GM12878 (cell line): ENCODE results near the gene GEMIN5. TPM values are rescaled to one million over a fixed set of nuclear protein-coding genes. Genes with fewer than 3 reads are reported as not detected.

ENCODE experiments used
- ATAC-seq: fragments of 200-7000 bp; cut with Tn5 transposase; 3 replicates; pipeline ENCODE4 v1.9.1; 2020; ENCODE audit warnings: mild to moderate bottlenecking, moderate library complexity
- BruUV-seq: library from RNA; stranded (reverse); fragments of 400-500 nt; replicated peaks from 2 replicates; lab custom pipeline; 2021; lab: Mats Ljungman, UMichigan
- CTCF ChIA-PET: fragments of 300-600 bp; sonication (Branson Sonifier 250); formaldehyde crosslinking; extraction: SDS; loops from one replicate; lab custom pipeline; 2021; ENCODE audit warnings: inconsistent platforms; lab: Yijun Ruan, JAX
- POLR2A ChIA-PET: fragments of 350-600 bp; formaldehyde crosslinking; extraction: SDS; loops from one replicate; lab custom pipeline; 2021; ENCODE audit warnings: inconsistent platforms; lab: Charles Lee
- RAD21 ChIA-PET: fragments of 300-600 bp; sonication (Branson Sonifier 250); formaldehyde crosslinking; loops from one replicate; lab custom pipeline; 2023; ENCODE audit warnings: antibody characterized with exemption; ENCODE audit not compliant: unreplicated experiment; lab: Charles Lee
- SMC1A ChIA-PET: fragments of 300-600 bp; sonication (Branson Sonifier 250); formaldehyde crosslinking; loops from one replicate; lab custom pipeline; 2023; ENCODE audit not compliant: unreplicated experiment, uncharacterized antibody; lab: Charles Lee
- DNase-seq: peaks from one replicate; pipeline ENCODE4 v3.0.0-alpha.2; 2011; ENCODE audit warnings: low read depth, low spot score
- FAIRE-seq: peaks from 3 replicates; lab custom pipeline; 2011; peaks lifted over from hg19 to GRCh38; lab: Jason Lieb, UNC
- H2AFZ ChIP-seq: 2 replicates; pipeline ENCODE4 v1.6.0; 2011; ENCODE audit warnings: low read depth, low read length, control low read depth; ENCODE audit not compliant: control insufficient read depth
- H3K27ac ChIP-seq: 2 replicates; pipeline ENCODE4 v1.5.1; 2011; ENCODE audit warnings: control low read depth; ENCODE audit not compliant: control insufficient read depth, insufficient read depth
- H3K27me3 ChIP-seq, 2 experiments: replicated peaks in 1 of 2; 2 replicates each; pipeline versions ENCODE4 v1.6.0 to v1.6.1; 2011; ENCODE audit warnings: low read length in 1 of 2; ENCODE audit not compliant: control insufficient read depth in 2 of 2, insufficient read depth in 2 of 2
- H3K36me3 ChIP-seq, 2 experiments: 2 replicates each; pipeline ENCODE4 v1.5.1; 2011; ENCODE audit warnings: low read length in 1 of 2; ENCODE audit not compliant: control insufficient read depth in 2 of 2, insufficient read depth in 2 of 2
- H3K4me1 ChIP-seq: 2 replicates; pipeline ENCODE4 v1.6.1; 2011; ENCODE audit warnings: mild to moderate bottlenecking, low read length, moderate library complexity, mixed read lengths; ENCODE audit not compliant: control insufficient read depth, insufficient read depth
- H3K4me2 ChIP-seq: 2 replicates; pipeline ENCODE4 v1.6.0; 2011; ENCODE audit warnings: control low read depth; ENCODE audit not compliant: control insufficient read depth, insufficient read depth
- H3K4me3 ChIP-seq: fragments of 200-600 bp; sonication (generic); 2 replicates; pipeline ENCODE4 v1.5.1; 2016
- H3K79me2 ChIP-seq: 2 replicates; pipeline ENCODE4 v1.6.0; 2011; ENCODE audit warnings: low read length; ENCODE audit not compliant: control insufficient read depth, insufficient read depth
- H3K9ac ChIP-seq: 2 replicates; pipeline ENCODE4 v1.8.0; 2011; ENCODE audit warnings: low read length, control low read depth, mixed read lengths; ENCODE audit not compliant: control insufficient read depth, insufficient read depth
- H3K9me3 ChIP-seq: replicated peaks from 3 replicates; pipeline ENCODE4 v1.5.1; 2011; ENCODE audit warnings: mild to moderate bottlenecking, low read length; ENCODE audit not compliant: control insufficient read depth, insufficient read depth
- H4K20me1 ChIP-seq: 2 replicates; pipeline ENCODE4 v1.6.0; 2011; ENCODE audit not compliant: control insufficient read depth, insufficient read depth
- ATF7 ChIP-seq: fragments of 450-650 bp; IDR thresholded peaks from 2 replicates; pipeline ENCODE4 v1.6.1; 2016; ENCODE audit warnings: low read depth, mild to moderate bottlenecking
- CREB1 ChIP-seq: IDR thresholded peaks from 2 replicates; pipeline ENCODE4 v1.6.1; 2012; ENCODE audit warnings: low read depth, mild to moderate bottlenecking, inconsistent platforms
- EED ChIP-seq: sonication (generic); IDR thresholded peaks from 2 replicates; pipeline ENCODE4 v1.6.1; 2016; ENCODE audit warnings: antibody characterized with exemption, low read depth
- HCFC1 ChIP-seq: fragments of 150-350 bp; IDR thresholded peaks from 2 replicates; pipeline ENCODE4 v1.6.1; 2014; ENCODE audit warnings: low read length
- JUNB ChIP-seq: IDR thresholded peaks from 2 replicates; pipeline ENCODE4 v1.6.1; 2016; ENCODE audit warnings: antibody characterized with exemption, mild to moderate bottlenecking
- JUND ChIP-seq: IDR thresholded peaks from 2 replicates; pipeline ENCODE4 v1.6.1; 2012; ENCODE audit warnings: low read depth, mild to moderate bottlenecking, low read length, improper control_type of control experiment, moderate library complexity
- PAX5 ChIP-seq: IDR thresholded peaks from 2 replicates; pipeline ENCODE4 v1.6.1; 2011; ENCODE audit warnings: low read depth, low read length, borderline replicate concordance
- SIX5 ChIP-seq: IDR thresholded peaks from 2 replicates; pipeline ENCODE4 v1.6.1; 2011; ENCODE audit warnings: mild to moderate bottlenecking, low read depth, low read length, moderate library complexity; ENCODE audit not compliant: severe bottlenecking
- SMARCA5 ChIP-seq: fragments of 450-650 bp; IDR thresholded peaks from 2 replicates; pipeline ENCODE4 v1.6.1; 2017; ENCODE audit warnings: mild to moderate bottlenecking
- SPI1 ChIP-seq: IDR thresholded peaks from 2 replicates; pipeline ENCODE4 v1.6.1; 2011; ENCODE audit warnings: low read depth, mild to moderate bottlenecking, low read length, moderate library complexity, borderline replicate concordance; ENCODE audit not compliant: insufficient read depth
- TCF7 ChIP-seq: IDR thresholded peaks from 2 replicates; pipeline ENCODE4 v1.6.1; 2014; ENCODE audit warnings: antibody characterized with exemption, borderline replicate concordance
- ZBED1 ChIP-seq: IDR thresholded peaks from 2 replicates; pipeline ENCODE4 v1.6.1; 2016; ENCODE audit warnings: borderline replicate concordance
- ZNF207 ChIP-seq: fragments of 450-650 bp; IDR thresholded peaks from 2 replicates; pipeline ENCODE4 v1.6.1; 2014; ENCODE audit warnings: antibody characterized with exemption, mild to moderate bottlenecking, borderline replicate concordance
- WGBS: methylation state at CpG from one replicate; pipeline ENCODE4 v1.1.6; 2016; ENCODE audit warnings: low lambda C conversion rate; ENCODE audit not compliant: insufficient replicate concordance, insufficient coverage; ENCODE audit errors: missing lambda C conversion rate; 5-methylcytosine and 5-hydroxymethylcytosine counted together
- in situ Hi-C: fragments of 300-500 bp; cut with MboI; formaldehyde crosslinking; loops from 9 replicates; pipeline ENCODE4 v1.14.3; 2018; ENCODE audit warnings: mixed read lengths
- intact Hi-C: fragments of 100-400 bp; cut with micrococcal nuclease; formaldehyde crosslinking; loops from one replicate; pipeline ENCODE4 v1.14.2; 2022; ENCODE audit not compliant: unreplicated experiment
- polyA plus RNA-seq, 11 experiments: library from polyadenylated mRNA; depleted of rRNA in 4 of 11; unstranded in 6 of 11; stranded (reverse) in 5 of 11; fragments of >200 nt; fragmentation: Nextera tagmentation in 4 of 11; fragmentation: Illumina TruSeq in 1 of 11; extraction: Ambion mirVana in 4 of 11; extraction: Trizol in 1 of 11; gene quantifications; 1 replicate in 1 of 11; 2 replicates in 10 of 11; pipeline versions ENCODE4 v1.2.1 to v1.2.3, GENCODE V29; 2011 to 2016; ENCODE audit warnings: inconsistent platforms in 2 of 11, missing spikeins in 2 of 11, low read depth in 1 of 11
- total RNA-seq, 4 experiments: library from RNA; depleted of rRNA in 3 of 4; stranded (reverse); fragments of >200 nt in 3 of 4; fragmentation: Illumina TruSeq in 1 of 4; extraction: Trizol in 1 of 4; gene quantifications; 2 replicates each; pipeline versions ENCODE4 v1.2.1 to v1.2.3, GENCODE V29; 2013 to 2021
- TF ChIP-seq, protein P1 (sequence below): IDR thresholded peaks from 2 replicates; pipeline ENCODE4 v1.6.1; 2011; ENCODE audit warnings: low read depth, mild to moderate bottlenecking, low read length, moderate library complexity, borderline replicate concordance; ENCODE audit errors: extremely low read depth
- TF ChIP-seq, protein P2 (sequence below): fragments of 450-650 bp; IDR thresholded peaks from 2 replicates; pipeline ENCODE4 v1.6.1; 2017; ENCODE audit warnings: antibody characterized with exemption, mild to moderate bottlenecking, moderate library complexity

GEMIN5 gene
- total and polyA plus RNA-seq, 10 of the 15 experiments (the other 5 are each of a cell fraction or from before 2014, with no cell fraction given), result 6.3 to 29.8 (median 23.3) TPM

- ChIA-PET RAD21 (no interaction called here), POLR2A (no interaction called here), SMC1A (no interaction called here), CTCF (no interaction called here)
- intact Hi-C loops, result no loop called here
- no peak overlapping the region for H2AFZ ChIP-seq
- no peak overlapping the region for H3K9ac ChIP-seq
- peaks cover 6 to 15% of the 10 kb centered on the region in 2 experiments for H3K36me3 ChIP-seq
- H3K9me3 ChIP-seq, result no peaks in the 10 kb centered on the region
- ATAC-seq (no peak), DNase-seq (no peak), FAIRE-seq (no peak)
- no peaks in the 10 kb centered on the region for H3K4me1 ChIP-seq
- no peaks in the 10 kb centered on the region for H4K20me1 ChIP-seq
- no peak for TF ChIP-seq EED
- TF ChIP-seq SMARCA5, result no peak
- no peak for TF ChIP-seq ZNF207
- no peak for TF ChIP-seq JUND
- TF ChIP-seq HCFC1, result no peak
- TF ChIP-seq PAX5, result no peak
- no peak for TF ChIP-seq TCF7
- TF ChIP-seq CREB1, result no peak
- no peak for TF ChIP-seq JUNB
- no peak overlapping the region for H3K27ac ChIP-seq
- no peaks in the 10 kb centered on the region for H3K27me3 ChIP-seq
- WGBS, result 91% methylated on average over 9 of the region's 9 CpGs
- BruUV-seq, result TSS peak; percentile 23
- in situ Hi-C loops, result no loop called here
- no peak overlapping the region for H3K4me3 ChIP-seq
- no peaks in the 10 kb centered on the region for H3K79me2 ChIP-seq
- no peak overlapping the region for H3K4me2 ChIP-seq
Observed at GRCh38 chr5:154899151-154899816, 38.7 kb downstream of the GEMIN5 start.

DNA sequence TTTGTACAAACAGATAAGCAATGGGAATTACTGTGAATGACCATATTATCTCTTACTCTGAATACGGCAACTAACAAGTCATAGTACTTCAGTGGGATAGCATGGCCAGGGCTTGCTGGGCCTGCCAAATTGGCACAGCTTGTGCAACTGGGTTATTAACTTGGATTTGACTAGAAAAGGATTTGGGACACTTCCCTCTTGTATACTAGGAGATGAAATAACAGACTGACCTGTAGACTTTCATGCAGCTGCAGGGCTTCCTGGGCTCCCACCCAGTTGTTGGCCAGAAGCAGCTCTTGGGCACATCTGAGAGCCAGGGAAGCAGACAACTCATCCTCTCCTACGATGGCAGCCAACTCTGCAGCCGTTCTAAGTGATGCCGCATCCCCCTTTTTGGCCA lies 39.8 kb downstream of the GEMIN5 start:
- ChIA-PET RAD21 (no interaction called here), SMC1A (no interaction called here), POLR2A (no interaction called here), CTCF (no interaction called here)
- WGBS, result 96% methylated on average over 4 of the region's 4 CpGs
- intact Hi-C loops (no loop called here), in situ Hi-C loops (no loop called here)
- H3K36me3 ChIP-seq, result peaks cover 6 to 20% of the 10 kb centered on the region in 2 experiments
- H2AFZ ChIP-seq, result no peak overlapping the region
- H3K27ac ChIP-seq, result no peak overlapping the region
- no peaks in the 10 kb centered on the region for H3K9me3 ChIP-seq
- no peaks in the 10 kb centered on the region for H3K27me3 ChIP-seq
- H3K79me2 ChIP-seq, result no peaks in the 10 kb centered on the region
- no peaks in the 10 kb centered on the region for H3K4me1 ChIP-seq
- no peaks in the 10 kb centered on the region for H4K20me1 ChIP-seq
- H3K4me3 ChIP-seq, result no peak overlapping the region
- no peak overlapping the region for H3K4me2 ChIP-seq
- BruUV-seq, result no TSS peak
- DNase-seq, result no peak
- no peak overlapping the region for H3K9ac ChIP-seq
- FAIRE-seq, result no peak
- ATAC-seq, result no peak
- TF ChIP-seq ATF7 (no peak), SIX5 (no peak), SPI1 (no peak), ZBED1 (no peak)
- TF ChIP-seq, protein P1, sequence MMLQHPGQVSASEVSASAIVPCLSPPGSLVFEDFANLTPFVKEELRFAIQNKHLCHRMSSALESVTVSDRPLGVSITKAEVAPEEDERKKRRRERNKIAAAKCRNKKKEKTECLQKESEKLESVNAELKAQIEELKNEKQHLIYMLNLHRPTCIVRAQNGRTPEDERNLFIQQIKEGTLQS, result no peak
- TF ChIP-seq, protein P2, sequence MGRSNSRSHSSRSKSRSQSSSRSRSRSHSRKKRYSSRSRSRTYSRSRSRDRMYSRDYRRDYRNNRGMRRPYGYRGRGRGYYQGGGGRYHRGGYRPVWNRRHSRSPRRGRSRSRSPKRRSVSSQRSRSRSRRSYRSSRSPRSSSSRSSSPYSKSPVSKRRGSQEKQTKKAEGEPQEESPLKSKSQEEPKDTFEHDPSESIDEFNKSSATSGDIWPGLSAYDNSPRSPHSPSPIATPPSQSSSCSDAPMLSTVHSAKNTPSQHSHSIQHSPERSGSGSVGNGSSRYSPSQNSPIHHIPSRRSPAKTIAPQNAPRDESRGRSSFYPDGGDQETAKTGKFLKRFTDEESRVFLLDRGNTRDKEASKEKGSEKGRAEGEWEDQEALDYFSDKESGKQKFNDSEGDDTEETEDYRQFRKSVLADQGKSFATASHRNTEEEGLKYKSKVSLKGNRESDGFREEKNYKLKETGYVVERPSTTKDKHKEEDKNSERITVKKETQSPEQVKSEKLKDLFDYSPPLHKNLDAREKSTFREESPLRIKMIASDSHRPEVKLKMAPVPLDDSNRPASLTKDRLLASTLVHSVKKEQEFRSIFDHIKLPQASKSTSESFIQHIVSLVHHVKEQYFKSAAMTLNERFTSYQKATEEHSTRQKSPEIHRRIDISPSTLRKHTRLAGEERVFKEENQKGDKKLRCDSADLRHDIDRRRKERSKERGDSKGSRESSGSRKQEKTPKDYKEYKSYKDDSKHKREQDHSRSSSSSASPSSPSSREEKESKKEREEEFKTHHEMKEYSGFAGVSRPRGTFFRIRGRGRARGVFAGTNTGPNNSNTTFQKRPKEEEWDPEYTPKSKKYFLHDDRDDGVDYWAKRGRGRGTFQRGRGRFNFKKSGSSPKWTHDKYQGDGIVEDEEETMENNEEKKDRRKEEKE, result no peak
